Calu3 (cell line): ENCODE measurements around the gene MZF1. TPM values are rescaled to one million over a fixed set of nuclear protein-coding genes. Genes with fewer than 3 reads are reported as not detected.

Experiments
- BruUV-seq: library from RNA; stranded (reverse); fragments of 400-500 nt; replicated peaks from 2 replicates; lab custom pipeline; 2021; lab: Mats Ljungman, UMichigan
- CTCF ChIA-PET: fragments of 300-600 bp; sonication (Branson Sonifier 250); formaldehyde crosslinking; loops from one replicate; lab custom pipeline; 2022; ENCODE audit warnings: antibody characterized with exemption; lab: Charles Lee
- DNase-seq: peaks from one replicate; pipeline ENCODE4 v3.0.0; 2022
- H3K27ac Mint-ChIP-seq: one replicate; pipeline ENCODE4 v1.8.0; 2022; ENCODE audit warnings: mixed read lengths; ENCODE audit not compliant: unreplicated experiment
- H3K27me3 Mint-ChIP-seq: one replicate; pipeline ENCODE4 v1.8.0; 2022; ENCODE audit warnings: mixed read lengths; ENCODE audit not compliant: unreplicated experiment
- H3K36me3 Mint-ChIP-seq: one replicate; pipeline ENCODE4 v1.8.0; 2022; ENCODE audit warnings: mild to moderate bottlenecking, moderate library complexity, mixed read lengths; ENCODE audit not compliant: insufficient read depth, unreplicated experiment
- H3K4me1 Mint-ChIP-seq: one replicate; pipeline ENCODE4 v1.8.0; 2022; ENCODE audit warnings: mild to moderate bottlenecking, low read depth, mixed read lengths; ENCODE audit not compliant: unreplicated experiment
- H3K4me3 Mint-ChIP-seq: one replicate; pipeline ENCODE4 v1.8.0; 2022; ENCODE audit warnings: mild to moderate bottlenecking, low read depth, moderate library complexity, mixed read lengths; ENCODE audit not compliant: unreplicated experiment
- H3K9me3 Mint-ChIP-seq: one replicate; pipeline ENCODE4 v1.8.0; 2022; ENCODE audit warnings: low read depth, mixed read lengths; ENCODE audit not compliant: unreplicated experiment
- intact Hi-C: fragments of 100-400 bp; cut with micrococcal nuclease; formaldehyde crosslinking; loops from one replicate; pipeline ENCODE4 v1.10.0; 2022; ENCODE audit not compliant: unreplicated experiment
- total RNA-seq: library from RNA; stranded (reverse); gene quantifications from 2 replicates; pipeline ENCODE4 v1.2.3, GENCODE V29; 2022
- TF ChIP-seq, protein P1 (sequence below): fragments of 200-600 bp; IDR thresholded peaks from one replicate; pipeline ENCODE4 v1.8.0; 2022; ENCODE audit warnings: antibody characterized with exemption; ENCODE audit not compliant: unreplicated experiment

Gene MZF1
- total RNA-seq, 1 experiment from 2014 or later: 31.8 TPM

DNA sequence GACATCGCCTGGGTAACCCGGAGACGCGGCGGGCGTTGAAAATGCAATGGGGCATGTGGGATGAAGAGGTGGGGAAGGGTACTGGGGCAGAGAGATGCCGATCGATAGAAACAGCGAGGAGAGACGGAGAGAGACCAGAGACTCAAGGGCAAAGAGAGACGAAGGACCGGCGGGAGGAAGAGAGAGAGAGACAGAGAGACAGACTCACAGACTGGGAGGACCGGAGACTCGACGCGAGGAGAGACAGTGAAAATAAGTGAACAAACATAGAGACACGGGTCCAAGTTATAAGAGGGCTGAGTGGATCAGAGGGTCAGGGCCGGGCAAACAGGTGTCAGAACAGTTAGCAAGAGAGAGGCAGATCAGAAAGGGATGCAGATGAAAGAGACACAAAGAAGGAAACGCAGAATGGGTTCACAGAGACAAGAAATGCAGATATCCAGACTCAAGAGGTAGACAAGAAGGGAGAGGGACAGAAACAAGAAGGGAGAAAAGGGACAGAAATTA lies 576 bp upstream of the MZF1 start:
- TF ChIP-seq, protein P1, sequence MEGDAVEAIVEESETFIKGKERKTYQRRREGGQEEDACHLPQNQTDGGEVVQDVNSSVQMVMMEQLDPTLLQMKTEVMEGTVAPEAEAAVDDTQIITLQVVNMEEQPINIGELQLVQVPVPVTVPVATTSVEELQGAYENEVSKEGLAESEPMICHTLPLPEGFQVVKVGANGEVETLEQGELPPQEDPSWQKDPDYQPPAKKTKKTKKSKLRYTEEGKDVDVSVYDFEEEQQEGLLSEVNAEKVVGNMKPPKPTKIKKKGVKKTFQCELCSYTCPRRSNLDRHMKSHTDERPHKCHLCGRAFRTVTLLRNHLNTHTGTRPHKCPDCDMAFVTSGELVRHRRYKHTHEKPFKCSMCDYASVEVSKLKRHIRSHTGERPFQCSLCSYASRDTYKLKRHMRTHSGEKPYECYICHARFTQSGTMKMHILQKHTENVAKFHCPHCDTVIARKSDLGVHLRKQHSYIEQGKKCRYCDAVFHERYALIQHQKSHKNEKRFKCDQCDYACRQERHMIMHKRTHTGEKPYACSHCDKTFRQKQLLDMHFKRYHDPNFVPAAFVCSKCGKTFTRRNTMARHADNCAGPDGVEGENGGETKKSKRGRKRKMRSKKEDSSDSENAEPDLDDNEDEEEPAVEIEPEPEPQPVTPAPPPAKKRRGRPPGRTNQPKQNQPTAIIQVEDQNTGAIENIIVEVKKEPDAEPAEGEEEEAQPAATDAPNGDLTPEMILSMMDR: no peak
- no peak for DNase-seq
- intact Hi-C loops: loop anchor here (2.0 kb wide), 1 partner anchor 29 kb away; the partner anchor contains the start of gene TRIM28
- H3K4me1 Mint-ChIP-seq: peaks cover 27% of the 10 kb centered on the region
- CTCF ChIA-PET: interaction anchor here (1.2 kb wide), 1 partner anchor 54 kb away, joined by 4 read pairs; the partner anchor contains the start of gene ZBTB45
- peak overlapping the region; percentile 98 for H3K27ac Mint-ChIP-seq
- H3K9me3 Mint-ChIP-seq: no peaks in the 10 kb centered on the region
- H3K27me3 Mint-ChIP-seq: no peaks in the 10 kb centered on the region
- peaks cover 53% of the 10 kb centered on the region for H3K36me3 Mint-ChIP-seq
- BruUV-seq: no TSS peak
- H3K4me3 Mint-ChIP-seq: peak overlapping the region; percentile 88

DNA sequence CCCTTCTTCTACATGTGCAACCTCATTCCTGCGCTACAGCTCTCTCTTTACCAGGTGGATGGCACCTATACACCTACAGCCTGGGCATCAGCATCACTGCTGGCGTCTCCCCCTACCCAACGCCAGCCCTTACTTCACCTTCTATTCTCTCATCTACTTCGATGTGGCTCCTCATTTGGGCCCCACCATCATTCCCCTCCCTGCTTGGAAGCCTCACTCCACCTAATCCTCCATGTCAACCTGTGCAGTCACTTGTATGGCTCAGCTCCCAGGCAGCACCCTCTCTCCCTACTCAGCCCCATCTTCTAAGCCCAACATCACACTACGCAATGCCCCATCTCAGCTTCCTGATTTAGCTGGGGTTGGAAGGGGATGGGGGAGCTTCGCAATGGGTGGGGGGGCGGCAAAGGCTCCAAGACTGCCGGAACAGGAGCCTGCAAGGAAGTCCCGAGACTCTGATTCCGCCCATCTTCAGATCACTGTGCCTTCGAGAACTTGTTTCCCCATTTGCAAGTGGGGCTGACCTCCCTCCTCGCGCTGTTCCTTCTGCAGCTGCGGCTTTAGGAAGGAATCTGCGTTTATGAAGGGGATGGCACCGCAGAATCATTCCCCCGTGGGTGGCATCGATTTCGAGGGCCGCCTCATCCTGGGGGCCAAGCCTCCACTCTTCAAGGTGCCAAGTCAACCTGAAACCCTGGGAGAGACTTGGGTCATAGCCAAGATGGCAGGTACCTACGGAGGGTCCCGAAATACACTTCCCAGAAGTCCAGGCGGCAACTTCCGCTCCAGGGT lies 913 bp downstream of the MZF1 start:
- Mint-ChIP-seq H3K27me3 (no peaks in the 10 kb centered on the region), H3K4me1 (peaks cover 27% of the 10 kb centered on the region), H3K4me3 (peak overlapping the region; percentile 88), H3K27ac (peak overlapping the region; percentile 98), H3K9me3 (no peaks in the 10 kb centered on the region), H3K36me3 (peaks cover 54% of the 10 kb centered on the region)
- BruUV-seq: no TSS peak
- no peak for DNase-seq
- intact Hi-C loops: loop anchor here (2.0 kb wide), 1 partner anchor 27 kb away; the partner anchor contains the start of gene TRIM28
- TF ChIP-seq, protein P1: no peak
- CTCF ChIA-PET: interaction anchor here (0.5 kb wide), 1 partner anchor 9 kb away, joined by 7 read pairs; no protein-coding TSS in a partner anchor

DNA sequence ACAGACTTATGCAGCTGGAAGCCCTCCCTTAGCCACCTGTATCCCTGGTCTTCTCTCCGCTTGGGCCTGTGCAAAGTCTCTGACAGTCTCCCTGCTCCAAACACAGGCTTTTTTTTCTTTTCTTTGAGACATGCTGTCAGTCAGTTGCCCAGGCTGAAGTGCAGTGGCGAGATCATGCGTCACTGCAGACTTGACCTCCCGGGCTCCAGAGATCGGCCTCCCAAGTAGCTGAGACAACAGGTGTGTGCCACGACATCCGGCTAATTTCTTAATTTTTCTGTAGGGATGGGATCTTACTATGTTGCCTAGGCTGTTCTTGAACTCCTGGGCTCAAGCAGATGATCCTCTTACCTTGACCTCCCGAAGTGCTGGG lies 1.6 kb downstream of the MZF1 start:
- TF ChIP-seq, protein P1: no peak
- peaks cover 53% of the 10 kb centered on the region for H3K36me3 Mint-ChIP-seq
- H3K27ac Mint-ChIP-seq: peak overlapping the region; percentile 98
- no peak for DNase-seq
- CTCF ChIA-PET: no interaction called here
- intact Hi-C loops: no loop called here
- no TSS peak for BruUV-seq
- H3K9me3 Mint-ChIP-seq: no peaks in the 10 kb centered on the region
- H3K27me3 Mint-ChIP-seq: no peaks in the 10 kb centered on the region
- H3K4me3 Mint-ChIP-seq: no peak overlapping the region
- H3K4me1 Mint-ChIP-seq: peaks cover 27% of the 10 kb centered on the region

DNA sequence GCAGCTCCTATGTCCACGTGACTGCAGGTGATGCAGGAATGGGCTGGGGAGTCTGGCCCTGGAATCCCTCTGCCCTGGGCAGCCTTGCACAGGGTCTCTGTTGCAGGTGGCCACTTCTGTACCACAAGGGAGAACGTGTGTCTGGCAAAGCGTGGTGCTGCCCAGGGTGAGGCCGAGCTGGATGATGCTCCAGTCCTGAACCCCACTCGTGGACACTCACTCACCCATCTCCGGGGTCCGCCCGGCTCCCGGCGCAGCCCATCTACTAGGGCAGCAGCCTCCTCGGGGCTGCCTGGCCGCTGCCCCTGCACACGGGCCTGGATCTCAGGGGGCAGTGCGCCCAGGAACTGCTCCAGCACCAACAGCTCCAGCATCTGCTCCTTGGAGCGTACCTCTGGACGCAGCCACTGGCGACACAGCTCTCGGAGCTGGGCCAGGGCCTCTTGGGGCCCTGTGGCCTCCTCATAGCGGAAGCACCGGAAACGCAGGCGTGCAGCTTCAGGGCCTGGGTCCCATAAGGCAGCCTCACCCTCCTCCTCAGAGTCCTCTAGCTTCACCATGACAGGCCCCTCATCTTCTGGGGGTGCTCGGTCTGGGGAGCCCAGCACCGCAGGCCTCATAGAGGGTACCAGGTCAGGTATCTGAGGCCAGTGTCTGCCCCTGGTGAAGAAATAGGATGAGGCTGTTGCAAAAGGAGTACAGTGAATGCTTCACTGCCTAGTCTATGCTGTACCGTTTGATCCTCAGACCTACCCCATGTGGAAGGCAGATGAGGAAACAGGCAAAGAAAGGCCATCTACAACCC lies 2.2 kb downstream of the MZF1 start:
- intact Hi-C loops: no loop called here
- Mint-ChIP-seq H3K4me3 (no peak overlapping the region), H3K27ac (no peak overlapping the region), H3K27me3 (no peaks in the 10 kb centered on the region), H3K36me3 (peaks cover 53% of the 10 kb centered on the region), H3K4me1 (peaks cover 25% of the 10 kb centered on the region), H3K9me3 (no peaks in the 10 kb centered on the region)
- no TSS peak for BruUV-seq
- CTCF ChIA-PET: no interaction called here
- DNase-seq: no peak
- TF ChIP-seq, protein P1: no peak
